Esophagus muscularis mucosa (tissue), 4 donors: Measurements from ENCODE around the gene IL1RL2. TPM values are rescaled to one million over a fixed set of nuclear protein-coding genes. Genes with fewer than 3 reads are reported as not detected.

Experiments
- DNase-seq: peaks from one replicate; pipeline ENCODE4 v3.0.0-alpha.2; 2017; ENCODE audit errors: extremely low spot score
- H3K27ac ChIP-seq, 4 donors: fragments of 200-600 bp; sonication (generic); replicated peaks in 1 of 4; 1 replicate in 3 of 4; 2 replicates in 1 of 4; pipeline ENCODE4 v1.5.1; 2016 to 2019; ENCODE audit warnings: mild to moderate bottlenecking in 1 of 4
- H3K27me3 ChIP-seq, 4 donors: fragments of 200-600 bp; sonication (generic); one replicate each; pipeline versions ENCODE4 v1.5.1 to v1.6.0; 2016 to 2019
- H3K36me3 ChIP-seq, 4 donors: fragments of 200-600 bp; sonication (generic); one replicate each; pipeline ENCODE4 v1.5.1; 2016 to 2019
- H3K4me1 ChIP-seq, 4 donors: fragments of 200-600 bp; sonication (generic); one replicate each; pipeline ENCODE4 v1.5.1; 2016 to 2019
- H3K4me3 ChIP-seq, 4 donors: fragments of 200-600 bp; sonication (generic); 1 replicate in 2 of 4; 2 replicates in 2 of 4; pipeline ENCODE4 v1.5.1; 2016 to 2019; ENCODE audit warnings: mild to moderate bottlenecking in 4 of 4, moderate library complexity in 1 of 4
- H3K9me3 ChIP-seq, 4 donors: fragments of 200-600 bp; sonication (generic); 1 replicate in 3 of 4; 2 replicates in 1 of 4; pipeline ENCODE4 v1.5.1; 2016 to 2019
- EP300 ChIP-seq: sonication (generic); formaldehyde crosslinking; IDR thresholded peaks from one replicate; pipeline ENCODE4 v1.6.1; 2017; ENCODE audit warnings: antibody characterized with exemption
- POLR2A ChIP-seq: fragments of 450-650 bp; IDR thresholded peaks from one replicate; pipeline ENCODE4 v1.6.1; 2017; ENCODE audit warnings: antibody characterized with exemption, moderate library complexity, mild to moderate bottlenecking, low read depth
- POLR2AphosphoS5 ChIP-seq, 2 donors: sonication (generic); formaldehyde crosslinking; IDR thresholded peaks; one replicate each; pipeline ENCODE4 v1.6.1; 2017; ENCODE audit warnings: antibody characterized with exemption in 2 of 2
- WGBS: methylation state at CpG from one replicate; pipeline ENCODE4 v1.1.5; 2018; 5-methylcytosine and 5-hydroxymethylcytosine counted together
- intact Hi-C: fragments of 100-400 bp; cut with DNase I; formaldehyde crosslinking; loops from one replicate; pipeline ENCODE4 v1.15.1; 2023
- total RNA-seq, 4 donors: library from RNA; depleted of rRNA; stranded (reverse); fragments of >200 nt; gene quantifications; one replicate each; pipeline versions ENCODE4 v1.1.0 to v1.2.1, GENCODE V29; 2016
- TF ChIP-seq, protein P1 (sequence below), 3 experiments: fragments of 200-600 bp in 2 of 3; fragments of 450-650 bp in 1 of 3; sonication (generic) in 2 of 3; IDR thresholded peaks; one replicate each; pipeline ENCODE4 v1.5.1; 2017 to 2019; ENCODE audit warnings: antibody characterized with exemption in 3 of 3, mild to moderate bottlenecking in 2 of 3, moderate library complexity in 1 of 3

The IL1RL2 gene
- total RNA-seq, 4 donors from 2014 or later: 0.19 to 0.92 (median 0.66) TPM; not detected in 1

DNA sequence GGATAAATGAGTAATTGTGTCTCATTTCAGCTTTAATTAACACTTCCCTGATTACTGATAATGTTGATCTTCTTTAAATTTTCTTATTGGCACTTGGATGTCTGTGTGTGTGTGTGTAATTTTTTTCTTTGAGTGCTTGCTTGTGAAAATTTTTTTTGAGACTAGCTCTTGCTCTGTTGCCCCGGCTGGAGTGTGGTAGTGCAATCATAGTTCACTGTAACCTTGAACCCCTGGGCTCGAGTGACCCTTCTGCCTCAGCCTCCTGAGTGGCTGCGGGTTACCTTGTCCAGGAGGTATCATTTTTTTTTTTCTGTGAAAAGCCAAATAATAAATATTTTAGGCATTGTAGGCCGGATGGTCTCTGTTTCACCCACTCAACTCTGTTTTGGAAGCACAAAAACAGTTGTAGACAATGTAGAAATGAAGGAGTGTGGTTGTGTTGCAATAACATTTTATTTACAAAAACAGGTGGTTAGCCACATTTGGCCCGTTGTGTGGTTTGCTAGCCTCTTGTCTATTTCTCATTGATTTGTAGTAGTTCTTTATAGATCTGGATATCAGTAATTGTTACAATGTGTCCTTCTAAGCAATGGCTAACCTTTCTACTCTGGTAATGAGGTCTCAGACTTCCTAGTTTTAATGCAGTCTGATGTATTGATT lies 7.9 kb downstream of the IL1RL2 start:
- H3K4me1 ChIP-seq: no peaks in the 10 kb centered on the region
- whole genome bisulfite sequencing: 81% methylated on average over 5 of the region's 5 CpGs
- H3K27me3 ChIP-seq: no peaks in the 10 kb centered on the region
- no peak overlapping the region for H3K27ac ChIP-seq
- no peak for TF ChIP-seq POLR2AphosphoS5 (IDR thresholded peaks at IDR 0.05)
- TF ChIP-seq POLR2A: no peak
- TF ChIP-seq EP300: no peak
- TF ChIP-seq, protein P1, sequence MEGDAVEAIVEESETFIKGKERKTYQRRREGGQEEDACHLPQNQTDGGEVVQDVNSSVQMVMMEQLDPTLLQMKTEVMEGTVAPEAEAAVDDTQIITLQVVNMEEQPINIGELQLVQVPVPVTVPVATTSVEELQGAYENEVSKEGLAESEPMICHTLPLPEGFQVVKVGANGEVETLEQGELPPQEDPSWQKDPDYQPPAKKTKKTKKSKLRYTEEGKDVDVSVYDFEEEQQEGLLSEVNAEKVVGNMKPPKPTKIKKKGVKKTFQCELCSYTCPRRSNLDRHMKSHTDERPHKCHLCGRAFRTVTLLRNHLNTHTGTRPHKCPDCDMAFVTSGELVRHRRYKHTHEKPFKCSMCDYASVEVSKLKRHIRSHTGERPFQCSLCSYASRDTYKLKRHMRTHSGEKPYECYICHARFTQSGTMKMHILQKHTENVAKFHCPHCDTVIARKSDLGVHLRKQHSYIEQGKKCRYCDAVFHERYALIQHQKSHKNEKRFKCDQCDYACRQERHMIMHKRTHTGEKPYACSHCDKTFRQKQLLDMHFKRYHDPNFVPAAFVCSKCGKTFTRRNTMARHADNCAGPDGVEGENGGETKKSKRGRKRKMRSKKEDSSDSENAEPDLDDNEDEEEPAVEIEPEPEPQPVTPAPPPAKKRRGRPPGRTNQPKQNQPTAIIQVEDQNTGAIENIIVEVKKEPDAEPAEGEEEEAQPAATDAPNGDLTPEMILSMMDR (IDR thresholded peaks at IDR 0.05): no peak
- H3K4me3 ChIP-seq: no peak overlapping the region
- no peaks in the 10 kb centered on the region for H3K36me3 ChIP-seq
- no peaks in the 10 kb centered on the region for H3K9me3 ChIP-seq
- no peak for DNase-seq
- intact Hi-C loops: no loop called here

GRCh38 chr2:102197389-102198137 lies 10.7 kb downstream of the IL1RL2 start:
- Histone ChIP-seq H3K4me3 (no peak overlapping the region), H3K36me3 (no peaks in the 10 kb centered on the region), H3K27me3 (no peaks in the 10 kb centered on the region), H3K27ac (no peak overlapping the region), H3K4me1 (no peaks in the 10 kb centered on the region), H3K9me3 (no peaks in the 10 kb centered on the region)
- intact Hi-C loops: no loop called here
- no peak for DNase-seq
- 82% methylated on average over 5 of the region's 5 CpGs for WGBS
- no peak for TF ChIP-seq EP300
- TF ChIP-seq POLR2AphosphoS5 (IDR thresholded peaks at IDR 0.05): no peak
- TF ChIP-seq POLR2A: no peak
- TF ChIP-seq, protein P1 (IDR thresholded peaks at IDR 0.05): no peak

DNA sequence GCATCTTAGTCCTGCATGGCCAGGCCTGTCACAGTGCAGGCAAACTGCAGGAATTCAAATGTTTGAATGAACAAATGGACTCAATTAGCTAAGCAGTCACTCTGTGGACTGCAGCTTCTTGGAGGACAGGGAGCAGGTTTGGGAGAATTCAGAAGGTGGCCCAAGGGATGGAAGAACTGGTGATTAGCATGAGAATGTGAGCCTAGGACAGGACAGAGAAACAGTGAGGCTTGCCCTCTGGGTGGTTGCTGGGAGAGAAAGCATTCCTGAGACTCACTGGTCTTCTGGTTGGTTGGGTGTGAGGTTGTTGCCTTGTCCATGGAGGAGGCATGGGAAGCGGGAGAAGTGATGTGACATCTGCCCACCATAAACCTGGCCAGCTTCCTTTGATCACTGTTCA lies 13.7 kb downstream of the IL1RL2 start:
- TF ChIP-seq EP300: no peak
- no peak for TF ChIP-seq POLR2A
- TF ChIP-seq, protein P1 (IDR thresholded peaks at IDR 0.05): no peak
- TF ChIP-seq POLR2AphosphoS5 (IDR thresholded peaks at IDR 0.05): no peak
- Histone ChIP-seq H3K27ac (no peak overlapping the region), H3K4me3 (no peak overlapping the region), H3K27me3 (no peaks in the 10 kb centered on the region), H3K4me1 (no peaks in the 10 kb centered on the region), H3K36me3 (no peaks in the 10 kb centered on the region), H3K9me3 (peaks cover 0 to 7% (median 0%) of the 10 kb centered on the region in 4 donors)
- intact Hi-C loops: no loop called here
- 100% methylated on average over 1 of the region's 1 CpG for WGBS
- no peak for DNase-seq

- H3K36me3 ChIP-seq: no peaks in the 10 kb centered on the region
- DNase-seq: no peak
- H3K27ac ChIP-seq: no peak overlapping the region
- intact Hi-C loops: no loop called here
- no peaks in the 10 kb centered on the region for H3K27me3 ChIP-seq
- H3K4me3 ChIP-seq: no peak overlapping the region
- H3K9me3 ChIP-seq: peaks cover 0 to 7% (median 0%) of the 10 kb centered on the region in 4 donors
- H3K4me1 ChIP-seq: no peaks in the 10 kb centered on the region
- TF ChIP-seq EP300 (no peak), POLR2A (no peak)
These were observed 17.8 kb downstream of the IL1RL2 start for GRCh38 chr2:102204638-102205037.

DNA sequence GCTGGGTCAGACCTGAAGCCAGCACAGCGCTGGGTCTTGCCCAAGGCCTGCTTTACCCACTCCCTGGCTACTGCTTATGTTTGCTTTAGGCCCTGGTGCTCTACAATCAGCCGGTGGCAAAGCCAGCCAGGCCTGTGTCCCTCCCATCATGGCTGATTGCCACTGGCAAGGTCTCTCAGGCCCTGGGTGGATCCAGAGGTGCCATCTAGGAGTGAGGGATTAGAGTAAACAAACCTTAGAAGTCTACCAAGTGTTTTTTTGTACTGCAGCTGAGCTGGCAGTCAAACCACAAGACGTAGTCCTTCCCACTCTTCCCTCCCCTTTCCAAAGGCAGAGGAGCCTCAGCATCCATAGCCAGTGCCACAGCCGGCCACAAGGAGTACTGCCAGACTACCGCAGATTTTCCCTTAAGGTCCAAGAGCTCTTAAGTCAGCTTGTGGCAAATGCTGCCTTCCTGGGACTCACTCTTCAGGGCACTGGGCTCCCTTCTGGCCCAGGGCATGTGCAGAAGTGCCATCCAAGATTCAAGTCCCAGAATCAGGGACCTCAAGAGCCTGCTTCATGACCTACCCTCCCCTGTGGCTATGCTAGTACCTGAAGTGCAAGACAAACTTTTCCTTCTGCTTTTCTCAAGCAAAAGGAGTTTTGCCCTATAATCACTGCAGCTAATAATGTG lies 20.0 kb downstream of the IL1RL2 start:
- peaks cover 0 to 7% (median 0%) of the 10 kb centered on the region in 4 donors for H3K9me3 ChIP-seq
- no peaks in the 10 kb centered on the region for H3K4me1 ChIP-seq
- H3K27ac ChIP-seq: no peak overlapping the region
- TF ChIP-seq POLR2A: no peak
- TF ChIP-seq, protein P1 (IDR thresholded peaks at IDR 0.05): no peak
- no peak for TF ChIP-seq POLR2AphosphoS5 (IDR thresholded peaks at IDR 0.05)
- TF ChIP-seq EP300: no peak
- DNase-seq: no peak
- intact Hi-C loops: no loop called here
- no peaks in the 10 kb centered on the region for H3K36me3 ChIP-seq
- H3K4me3 ChIP-seq: no peak overlapping the region
- no peaks in the 10 kb centered on the region for H3K27me3 ChIP-seq
- WGBS: 86% methylated on average over 4 of the region's 5 CpGs
